Panc1 (cell line): ENCODE data around the gene SYNRG.

Experiments
- CTCF ChIP-seq: fragments of 450-650 bp; IDR thresholded peaks from 2 replicates; pipeline ENCODE4 v1.5.1; 2017; ENCODE audit warnings: mild to moderate bottlenecking
- SIN3A ChIP-seq: IDR thresholded peaks from 2 replicates; pipeline ENCODE4 v1.6.1; 2012; ENCODE audit warnings: low read depth, mild to moderate bottlenecking, low read length, moderate library complexity, borderline replicate concordance; ENCODE audit not compliant: insufficient read depth

- no peak for TF ChIP-seq CTCF
- no peak for TF ChIP-seq SIN3A
Observed at GRCh38 chr17:37574427-37574826, 34.8 kb downstream of the SYNRG start.
